Spleen (tissue), 11 donors: ENCODE results near the gene MEIKIN. TPM values are rescaled to one million over a fixed set of nuclear protein-coding genes. Genes with fewer than 3 reads are reported as not detected.

Experiments
- DNase-seq: peaks from one replicate; pipeline ENCODE4 v3.0.0-alpha.2; 2020
- H3K27ac ChIP-seq, 8 donors: fragments of 200-600 bp; sonication (generic) in 7 of 8; 1 replicate in 4 of 8; 2 replicates in 4 of 8; pipeline versions ENCODE4 v1.5.0 to v1.8.0; 2016 to 2021; ENCODE audit warnings: inconsistent platforms in 4 of 8, mild to moderate bottlenecking in 4 of 8, moderate library complexity in 1 of 8
- H3K27me3 ChIP-seq, 7 donors: fragments of 200-600 bp; sonication (generic) in 6 of 7; replicated peaks in 1 of 7; 1 replicate in 4 of 7; 2 replicates in 3 of 7; pipeline versions ENCODE4 v1.5.0 to v1.8.0; 2016 to 2021; ENCODE audit warnings: inconsistent platforms in 3 of 7, mild to moderate bottlenecking in 1 of 7
- H3K36me3 ChIP-seq, 6 donors: fragments of 200-600 bp; sonication (generic) in 5 of 6; 1 replicate in 4 of 6; 2 replicates in 2 of 6; pipeline versions ENCODE4 v1.5.0 to v1.8.0; 2016 to 2021; ENCODE audit warnings: inconsistent platforms in 2 of 6
- H3K4me1 ChIP-seq, 6 donors: fragments of 200-600 bp; sonication (generic) in 5 of 6; 1 replicate in 3 of 6; 2 replicates in 3 of 6; pipeline versions ENCODE4 v1.5.0 to v1.8.0; 2016 to 2021; ENCODE audit warnings: inconsistent platforms in 3 of 6
- H3K4me3 ChIP-seq, 8 donors: fragments of 200-600 bp; sonication (generic) in 7 of 8; 1 replicate in 4 of 8; 2 replicates in 4 of 8; pipeline versions ENCODE4 v1.5.0 to v1.8.0; 2016 to 2021; ENCODE audit warnings: inconsistent platforms in 4 of 8, mild to moderate bottlenecking in 4 of 8, moderate library complexity in 2 of 8
- H3K9me3 ChIP-seq, 8 donors: fragments of 200-600 bp; sonication (generic) in 7 of 8; 1 replicate in 4 of 8; 2 replicates in 4 of 8; pipeline versions ENCODE4 v1.5.0 to v1.8.0; 2016 to 2021; ENCODE audit warnings: inconsistent platforms in 4 of 8
- POLR2A ChIP-seq, 3 donors: fragments of 450-650 bp; IDR thresholded peaks; one replicate each; pipeline ENCODE4 v1.5.1; 2017; ENCODE audit warnings: antibody characterized with exemption in 3 of 3, mild to moderate bottlenecking in 1 of 3
- POLR2AphosphoS5 ChIP-seq, 3 donors: sonication (generic); formaldehyde crosslinking; IDR thresholded peaks; one replicate each; pipeline ENCODE4 v1.5.1; 2017; ENCODE audit warnings: antibody characterized with exemption in 3 of 3
- WGBS, 5 donors: extraction: QIAGEN DNeasy Blood & Tissue Kit in 3 of 5; methylation state at CpG; one replicate each; pipeline versions ENCODE4 v1.1.5 to v1.1.7; 2013 to 2018; 5-methylcytosine and 5-hydroxymethylcytosine counted together
- intact Hi-C: fragments of 100-400 bp; cut with DNase I; formaldehyde crosslinking; loops from one replicate; pipeline ENCODE4 v1.15.0; 2023; ENCODE audit warnings: low total_unique reads
- polyA plus RNA-seq, 3 donors: library from polyadenylated mRNA; stranded (reverse); fragments of 200-250 nt; gene quantifications; one replicate each; pipeline ENCODE4 v1.2.1, GENCODE V29; 2013
- total RNA-seq, 7 donors: library from RNA; depleted of rRNA in 3 of 7; stranded (reverse); fragments of >200 nt in 3 of 7; fragmentation: NEBNext Ultra II Directional in 4 of 7; extraction: Animal tissue kit (Norgen Biotek cat#: 25700) in 4 of 7; gene quantifications; one replicate each; pipeline versions ENCODE4 v1.1.0 to v1.2.1, GENCODE V29; 2016 to 2021
- TF ChIP-seq, protein P1 (sequence below), 11 experiments: fragments of 200-600 bp in 7 of 11; fragments of 450-650 bp in 4 of 11; sonication (generic) in 4 of 11; IDR thresholded peaks in 8 of 11; conservative IDR thresholded peaks in 3 of 11; 1 replicate in 7 of 11; 2 replicates in 4 of 11; pipeline versions ENCODE4 v1.4.0 to v1.8.0; 2016 to 2021; ENCODE audit warnings: antibody characterized with exemption in 11 of 11, inconsistent platforms in 4 of 11, mild to moderate bottlenecking in 1 of 11
- donor health status: healthy with polysubstance abuse.
- donor health status: DM: no; HTN: no; CAD: no; lungs with moderate emphysema.
- donor health status: DM: no; HTN: no; CAD: no.
- donor health status: Bipolar disorder and iron deficiency.
- donor health status: healthy.
- donor health status: DM: no; HTN: no; CAD: no.
- donor health status: DM: yes; HTN: yes; CAD: no.

Gene MEIKIN
- total and polyA plus RNA-seq, 10 donors = 0.24 TPM; not detected in 9

- Histone ChIP-seq H3K4me1 (no peaks in the 10 kb centered on the region), H3K4me3 (no peak overlapping the region), H3K9me3 (no peaks in the 10 kb centered on the region), H3K27ac (peak overlapping the region in 3 of 8 donors; percentile 8 to 78 (median 51)), H3K36me3 (no peaks in the 10 kb centered on the region), H3K27me3 (no peaks in the 10 kb centered on the region)
- TF ChIP-seq POLR2A (IDR thresholded peaks at IDR 0.05) = no peak
- no peak for TF ChIP-seq POLR2AphosphoS5 (IDR thresholded peaks at IDR 0.05)
- TF ChIP-seq, protein P1, sequence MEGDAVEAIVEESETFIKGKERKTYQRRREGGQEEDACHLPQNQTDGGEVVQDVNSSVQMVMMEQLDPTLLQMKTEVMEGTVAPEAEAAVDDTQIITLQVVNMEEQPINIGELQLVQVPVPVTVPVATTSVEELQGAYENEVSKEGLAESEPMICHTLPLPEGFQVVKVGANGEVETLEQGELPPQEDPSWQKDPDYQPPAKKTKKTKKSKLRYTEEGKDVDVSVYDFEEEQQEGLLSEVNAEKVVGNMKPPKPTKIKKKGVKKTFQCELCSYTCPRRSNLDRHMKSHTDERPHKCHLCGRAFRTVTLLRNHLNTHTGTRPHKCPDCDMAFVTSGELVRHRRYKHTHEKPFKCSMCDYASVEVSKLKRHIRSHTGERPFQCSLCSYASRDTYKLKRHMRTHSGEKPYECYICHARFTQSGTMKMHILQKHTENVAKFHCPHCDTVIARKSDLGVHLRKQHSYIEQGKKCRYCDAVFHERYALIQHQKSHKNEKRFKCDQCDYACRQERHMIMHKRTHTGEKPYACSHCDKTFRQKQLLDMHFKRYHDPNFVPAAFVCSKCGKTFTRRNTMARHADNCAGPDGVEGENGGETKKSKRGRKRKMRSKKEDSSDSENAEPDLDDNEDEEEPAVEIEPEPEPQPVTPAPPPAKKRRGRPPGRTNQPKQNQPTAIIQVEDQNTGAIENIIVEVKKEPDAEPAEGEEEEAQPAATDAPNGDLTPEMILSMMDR (IDR thresholded peaks at IDR 0.05 in 8 of 11, conservative IDR thresholded peaks at IDR 0.05 in 3 of 11) = no peak
- intact Hi-C loops = no loop called here
- DNase-seq = no peak
- 83 to 88% (median 86%) methylated on average over 31 to 37 of the region's 37 CpGs for WGBS, 5 donors
Observed at GRCh38 chr5:131944702-131945550, 537 bp downstream of the MEIKIN start.

DNA sequence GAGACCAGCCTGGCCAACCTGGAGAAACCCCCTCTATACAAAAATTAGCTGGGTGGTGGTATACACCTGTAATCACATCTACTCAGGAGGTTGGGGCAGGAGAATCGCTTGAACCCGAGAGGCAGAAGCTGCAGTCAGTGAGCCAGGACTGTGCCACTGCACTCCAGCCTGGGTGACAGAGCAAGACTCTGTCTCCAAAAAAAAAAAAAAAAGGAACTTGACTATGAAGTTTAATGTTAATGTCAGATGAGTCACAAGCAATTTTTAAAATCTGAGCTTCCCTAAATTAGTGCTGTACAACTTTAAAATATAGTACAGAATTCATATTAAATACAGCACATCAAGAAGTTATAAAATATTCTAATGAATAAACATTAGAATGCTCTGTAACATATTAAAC is 1.5 kb downstream of the MEIKIN start:
- WGBS, 5 donors = 78 to 87% (median 84%) methylated on average over 2 of the region's 2 CpGs
- Histone ChIP-seq H3K4me3 (no peak overlapping the region), H3K36me3 (no peaks in the 10 kb centered on the region), H3K9me3 (no peaks in the 10 kb centered on the region), H3K27ac (peak overlapping the region in 2 of 8 donors; percentile 51 to 78), H3K27me3 (no peaks in the 10 kb centered on the region), H3K4me1 (no peaks in the 10 kb centered on the region)
- DNase-seq = no peak
- intact Hi-C loops = no loop called here
- TF ChIP-seq, protein P1 (IDR thresholded peaks at IDR 0.05 in 8 of 11, conservative IDR thresholded peaks at IDR 0.05 in 3 of 11) = no peak
- TF ChIP-seq POLR2A (IDR thresholded peaks at IDR 0.05) = no peak

GRCh38 chr5:131942016-131942415 is 3.4 kb downstream of the MEIKIN start:
- no peak overlapping the region for H3K4me3 ChIP-seq
- no peak overlapping the region for H3K27ac ChIP-seq
- no peaks in the 10 kb centered on the region for H3K4me1 ChIP-seq
- no peak for DNase-seq
- no peaks in the 10 kb centered on the region for H3K36me3 ChIP-seq
- TF ChIP-seq POLR2AphosphoS5 (IDR thresholded peaks at IDR 0.05) (no peak), POLR2A (IDR thresholded peaks at IDR 0.05) (no peak)
- TF ChIP-seq, protein P1 (IDR thresholded peaks at IDR 0.05 in 8 of 11, conservative IDR thresholded peaks at IDR 0.05 in 3 of 11) = no peak
- intact Hi-C loops = no loop called here
- no peaks in the 10 kb centered on the region for H3K9me3 ChIP-seq
- H3K27me3 ChIP-seq = no peaks in the 10 kb centered on the region

- TF ChIP-seq POLR2AphosphoS5 (IDR thresholded peaks at IDR 0.05) = no peak
- TF ChIP-seq, protein P1 (IDR thresholded peaks at IDR 0.05 in 8 of 11, conservative IDR thresholded peaks at IDR 0.05 in 3 of 11) = no peak
- TF ChIP-seq POLR2A (IDR thresholded peaks at IDR 0.05) = no peak
- intact Hi-C loops = no loop called here
- 44 to 68% (median 59%) methylated on average over 3 of the region's 3 CpGs for WGBS, 5 donors
- no peaks in the 10 kb centered on the region for H3K36me3 ChIP-seq
- no peaks in the 10 kb centered on the region for H3K4me1 ChIP-seq
- H3K9me3 ChIP-seq = no peaks in the 10 kb centered on the region
- H3K27me3 ChIP-seq = no peaks in the 10 kb centered on the region
- H3K27ac ChIP-seq = no peak overlapping the region
- no peak overlapping the region for H3K4me3 ChIP-seq
- DNase-seq = no peak
Observed at GRCh38 chr5:131939690-131940345, 5.6 kb downstream of the MEIKIN start.
